AG09309 (cell line): ENCODE results near the gene LRRC8B.

Experiments
- DNase-seq: peaks from one replicate; pipeline ENCODE4 v3.0.0-alpha.2; 2010; ENCODE audit warnings: low read depth
- H3K4me3 ChIP-seq: 2 replicates; pipeline ENCODE4 v1.5.1; 2011; ENCODE audit warnings: mild to moderate bottlenecking, low read depth, low read length, moderate library complexity; ENCODE audit not compliant: control insufficient read depth
- CTCF ChIP-seq: IDR thresholded peaks from 2 replicates; pipeline ENCODE4 v1.5.1; 2011; ENCODE audit warnings: mild to moderate bottlenecking, low read depth, low read length, inconsistent platforms; ENCODE audit not compliant: insufficient read depth, control insufficient read depth; ENCODE audit errors: missing control alignments

LRRC8B gene

GRCh38 chr1:89635825-89636815 lies 111.5 kb downstream of the LRRC8B start:
- H3K4me3 ChIP-seq: no peak overlapping the region
- DNase-seq: no peak
- TF ChIP-seq CTCF: no peak

GRCh38 chr1:89637496-89637895 lies 112.9 kb downstream of the LRRC8B start:
- H3K4me3 ChIP-seq: no peak overlapping the region
- no peak for DNase-seq
- TF ChIP-seq CTCF: no peak

GRCh38 chr1:89640440-89640839 lies 115.8 kb downstream of the LRRC8B start:
- DNase-seq: no peak
- TF ChIP-seq CTCF: no peak
- no peak overlapping the region for H3K4me3 ChIP-seq

- H3K4me3 ChIP-seq: no peak overlapping the region
- TF ChIP-seq CTCF: no peak
- no peak for DNase-seq
These were observed 117.2 kb downstream of the LRRC8B start for GRCh38 chr1:89641781-89642180.

GRCh38 chr1:89643577-89643976 lies 118.9 kb downstream of the LRRC8B start:
- no peak for DNase-seq
- TF ChIP-seq CTCF: no peak
- H3K4me3 ChIP-seq: no peak overlapping the region

- H3K4me3 ChIP-seq: no peak overlapping the region
- no peak for TF ChIP-seq CTCF
- no peak for DNase-seq
These were observed 119.6 kb downstream of the LRRC8B start for GRCh38 chr1:89644119-89644814.
